SW 1271 (cell line): ENCODE measurements around the gene ADIPOR1.
"Not testable (repeated sequence)": the region's sequence is repeated elsewhere in the genome, so short reads cannot be mapped to it uniquely, and the experiment has no call there.

Experiments
- DNase-seq, 2 experiments: peaks; one replicate each; lab custom pipeline; 2025; lab: John Stamatoyannopoulos, UW

Gene ADIPOR1

GRCh38 chr1:202957733-202958543 is at the start of gene ADIPOR1:
ADIPOR1 (minus strand) TSS chr1:202958312; CDS start chr1:202951070, 7,242 bp downstream.
- DNase-seq = peak; percentile 17 to 53

- peak; percentile 85 to 87 for DNase-seq
Observed at GRCh38 chr1:203006948-203007871, 49.1 kb upstream of the ADIPOR1 start, which contains the start of gene TMEM183A. TMEM183A (plus strand) TSS chr1:203007374; CDS start chr1:203007466, 92 bp downstream.

GRCh38 chr1:203005395-203006142 is 47.5 kb upstream of the ADIPOR1 start:
- not testable (repeated sequence) for DNase-seq

- no peak for DNase-seq
Observed at GRCh38 chr1:203002951-203003350, 44.8 kb upstream of the ADIPOR1 start.

- no peak for DNase-seq
Observed at GRCh38 chr1:203001986-203002385, 43.9 kb upstream of the ADIPOR1 start.

- no peak for DNase-seq
Observed at GRCh38 chr1:203000217-203000944, 42.3 kb upstream of the ADIPOR1 start.

- peak in 1 of 2 experiments; percentile 43 for DNase-seq
Observed at GRCh38 chr1:202998836-202999750, 41.0 kb upstream of the ADIPOR1 start.

GRCh38 chr1:202994756-202995155 is 36.6 kb upstream of the ADIPOR1 start:
- DNase-seq = no peak

GRCh38 chr1:202991112-202991511 is 33.0 kb upstream of the ADIPOR1 start:
- no peak for DNase-seq

GRCh38 chr1:202989879-202990278 is 31.8 kb upstream of the ADIPOR1 start:
- DNase-seq = no peak

- DNase-seq = no peak
Observed at GRCh38 chr1:202987922-202988583, 29.9 kb upstream of the ADIPOR1 start.

GRCh38 chr1:202987255-202987654 is 29.1 kb upstream of the ADIPOR1 start:
- DNase-seq = no peak

GRCh38 chr1:202986120-202986519 is 28.0 kb upstream of the ADIPOR1 start:
- not testable (repeated sequence) for DNase-seq

GRCh38 chr1:202982715-202983430 is 24.8 kb upstream of the ADIPOR1 start:
- DNase-seq = no peak

- no peak for DNase-seq
Observed at GRCh38 chr1:202981939-202982338, 23.8 kb upstream of the ADIPOR1 start.

GRCh38 chr1:202979459-202979858 is 21.3 kb upstream of the ADIPOR1 start:
- DNase-seq = no peak

- no peak for DNase-seq
Observed at GRCh38 chr1:202976633-202977032, 18.5 kb upstream of the ADIPOR1 start.

- no peak for DNase-seq
Observed at GRCh38 chr1:202974856-202975255, 16.7 kb upstream of the ADIPOR1 start.

- no peak for DNase-seq
Observed at GRCh38 chr1:202972046-202972445, 13.9 kb upstream of the ADIPOR1 start.
